ENCODE measurements around the gene FBXL3.

- TF ChIP-seq POLR2A (IDR thresholded peaks at IDR 0.05; ENCODE audit: extremely low read depth, insufficient read length) (no peak), CTCF (IDR thresholded peaks at IDR 0.05; ENCODE audit: low read depth, low read length) (no peak), MAX (IDR thresholded peaks at IDR 0.05; ENCODE audit: low read depth, low read length) (no peak), MYC (IDR thresholded peaks at IDR 0.05; ENCODE audit: low read depth, low read length) (no peak)
Observed at GRCh38 chr13:77029436-77029835, 2.5 kb upstream of the FBXL3 start.

Data from NB4 (cell line).